Myocyte (in vitro differentiated cells): ENCODE measurements around the gene NPPA. TPM values are rescaled to one million over a fixed set of nuclear protein-coding genes. Genes with fewer than 3 reads are reported as not detected.

Experiments used
- total RNA-seq: library from RNA; depleted of rRNA; stranded (reverse); fragments of >200 nt; gene quantifications from 2 replicates; pipeline ENCODE4 v1.2.3, GENCODE V29; 2014

The NPPA gene
- total RNA-seq, 1 donor from 2014 or later = 1.3 TPM

Other genes starting within 250 kb of the NPPA start
- gene FBXO2, start 193.4 kb downstream of the NPPA start, total RNA-seq = 1.0 TPM in 1 of 2 replicates, not detected in the other
- 5.0 and 6.8 TPM in 2 replicates for gene FBXO44, start 192.9 kb downstream of the NPPA start, total RNA-seq
- gene FBXO6, start 183.6 kb downstream of the NPPA start, total RNA-seq = 3.0 and 4.3 TPM in 2 replicates
- 52.8 and 53.3 TPM in 2 replicates for gene MAD2L2, start 166.6 kb downstream of the NPPA start, total RNA-seq
- gene DRAXIN, start 156.1 kb downstream of the NPPA start, total RNA-seq = 0.53 and 1.7 TPM in 2 replicates
- 34.1 and 44.5 TPM in 2 replicates for gene AGTRAP, start 111.6 kb downstream of the NPPA start, total RNA-seq
- gene C1orf167, start 85.6 kb downstream of the NPPA start, total RNA-seq = 4.8 and 5.1 TPM in 2 replicates
- 32.5 and 39.6 TPM in 2 replicates for gene MTHFR, start 41.8 kb downstream of the NPPA start, total RNA-seq
- 16.0 and 22.2 TPM in 2 replicates for gene CLCN6, start 41.6 kb downstream of the NPPA start, total RNA-seq
- gene NPPB, start 11.2 kb upstream of the NPPA start, total RNA-seq = not detected in 2 replicates
- 102 and 105 TPM in 2 replicates for gene KIAA2013, start 78.6 kb upstream of the NPPA start, total RNA-seq
- 144 and 152 TPM in 2 replicates for gene PLOD1, start 86.9 kb upstream of the NPPA start, total RNA-seq
- 76.1 and 80.5 TPM in 2 replicates for gene MFN2, start 132.7 kb upstream of the NPPA start, total RNA-seq
- 40.2 and 43.7 TPM in 2 replicates for gene MIIP, start 171.7 kb upstream of the NPPA start, total RNA-seq
- gene TNFRSF8, start 215.5 kb upstream of the NPPA start, total RNA-seq = 0.16 TPM in 1 of 2 replicates, not detected in the other